ENCODE results near the gene KRT39.

DNA sequence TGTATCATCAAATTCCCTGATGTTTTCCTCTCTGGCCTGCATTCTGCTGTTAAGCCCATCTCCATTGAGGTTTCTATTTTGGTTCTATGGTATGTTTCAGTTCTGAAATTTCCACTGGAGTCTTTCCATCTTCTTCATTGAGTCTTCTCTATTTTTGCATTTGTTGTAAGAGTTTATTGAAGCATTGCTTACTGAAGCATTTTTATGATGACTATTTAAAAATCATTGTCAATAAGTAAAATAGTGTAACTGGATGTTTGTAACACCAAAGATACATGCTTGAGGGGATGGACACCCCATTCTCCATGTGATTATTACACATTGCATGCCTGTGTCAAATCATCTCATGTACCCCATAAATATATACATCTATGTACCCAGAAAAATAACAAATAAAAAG lies 8.8 kb upstream of the KRT39 start:
- TF ChIP-seq EZH2phosphoT487 (IDR thresholded peaks at IDR 0.05; ENCODE audit: low read depth, severe bottlenecking, unreplicated experiment) (no peak), EZH2 (IDR thresholded peaks at IDR 0.05; ENCODE audit: borderline replicate concordance) (no peak)
